NCI-H69 (cell line): ENCODE data around the gene CUL7.
"Not testable (repeated sequence)": the region's sequence is repeated elsewhere in the genome, so short reads cannot be mapped to it uniquely, and the experiment has no call there.

Experiments used
- DNase-seq: peaks from one replicate; lab custom pipeline; 2025; lab: John Stamatoyannopoulos, UW

Gene CUL7

GRCh38 chr6:43053545-43054205 is at the start of gene CUL7:
Gene CUL7, minus strand, starts transcription at chr6:43053851. Its CDS starts 1,063 bp downstream, at chr6:43052788.
- peak; percentile 98 for DNase-seq

- DNase-seq: no peak
Observed at GRCh38 chr6:43101497-43101896, 47.8 kb upstream of the CUL7 start.

- no peak for DNase-seq
Observed at GRCh38 chr6:43097502-43097901, 43.9 kb upstream of the CUL7 start.

GRCh38 chr6:43097098-43097489 is 43.4 kb upstream of the CUL7 start:
- peak; percentile 51 for DNase-seq

- peak; percentile 78 for DNase-seq
Observed at GRCh38 chr6:43096451-43097097, 42.9 kb upstream of the CUL7 start.

GRCh38 chr6:43095939-43096338 is 42.3 kb upstream of the CUL7 start:
- peak; percentile 57 for DNase-seq

- peak; percentile 53 for DNase-seq
Observed at GRCh38 chr6:43093436-43094289, 40.0 kb upstream of the CUL7 start.

GRCh38 chr6:43092635-43093034 is 39.0 kb upstream of the CUL7 start:
- no peak for DNase-seq

- DNase-seq: no peak
Observed at GRCh38 chr6:43091436-43091991, 37.9 kb upstream of the CUL7 start.

- DNase-seq: no peak
Observed at GRCh38 chr6:43091020-43091419, 37.4 kb upstream of the CUL7 start.

- DNase-seq: peak; percentile 75
Observed at GRCh38 chr6:43090559-43090956, 36.9 kb upstream of the CUL7 start.

GRCh38 chr6:43089874-43090558 is 36.4 kb upstream of the CUL7 start:
- peak; percentile 67 for DNase-seq

GRCh38 chr6:43089467-43089866 is 35.8 kb upstream of the CUL7 start:
- peak; percentile 57 for DNase-seq

GRCh38 chr6:43088654-43089056 is 35.0 kb upstream of the CUL7 start:
- DNase-seq: peak; percentile 48

- DNase-seq: peak; percentile 61
Observed at GRCh38 chr6:43086022-43086658, 32.5 kb upstream of the CUL7 start.

- DNase-seq: no peak
Observed at GRCh38 chr6:43082806-43083655, 29.4 kb upstream of the CUL7 start.

GRCh38 chr6:43081922-43082321 is 28.3 kb upstream of the CUL7 start:
- DNase-seq: not testable (repeated sequence)

- DNase-seq: no peak
Observed at GRCh38 chr6:43081043-43081442, 27.4 kb upstream of the CUL7 start.

- no peak for DNase-seq
Observed at GRCh38 chr6:43078691-43079090, 25.0 kb upstream of the CUL7 start.

GRCh38 chr6:43077981-43078511 is 24.4 kb upstream of the CUL7 start:
- peak; percentile 44 for DNase-seq
